A549 (cell line): Measurements from ENCODE around the gene SHISAL2A.

Source experiments
- EP300 ChIP-seq, 2 experiments: fragments of >200 bp; sonication (Bioruptor Twin); formaldehyde crosslinking; IDR thresholded peaks; 2 replicates in 1 of 2; 3 replicates in 1 of 2; pipeline ENCODE4 v1.6.1; 2016 to 2017
- POLR2A ChIP-seq: IDR thresholded peaks from 2 replicates; pipeline ENCODE4 v1.6.1; 2012; ENCODE audit warnings: mild to moderate bottlenecking, low read length
- TF ChIP-seq, protein P1 (sequence below): fragments of >200 bp; sonication (Bioruptor Twin); formaldehyde crosslinking; IDR thresholded peaks from 3 replicates; pipeline ENCODE4 v1.5.1; 2016

DNA sequence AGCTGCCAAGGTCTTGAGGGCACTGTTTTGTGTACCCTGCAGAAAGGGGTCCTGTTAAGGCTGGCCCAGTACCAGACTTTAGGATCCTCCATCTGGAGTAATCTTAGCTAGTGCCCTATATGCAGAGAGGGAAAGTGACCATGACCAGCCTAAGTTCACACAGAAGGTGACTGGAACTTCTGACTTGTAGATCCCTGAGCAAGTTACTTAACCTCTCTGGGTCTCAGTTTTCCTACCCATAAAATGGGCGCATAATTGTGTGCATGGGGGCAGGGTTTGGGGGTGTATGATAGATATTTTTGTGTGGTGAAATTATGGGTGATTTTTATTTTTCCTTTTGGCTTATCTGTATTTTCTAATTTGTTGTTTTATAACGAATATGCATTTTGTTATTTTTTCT is 3.3 kb upstream of the SHISAL2A start:
- TF ChIP-seq, protein P1, sequence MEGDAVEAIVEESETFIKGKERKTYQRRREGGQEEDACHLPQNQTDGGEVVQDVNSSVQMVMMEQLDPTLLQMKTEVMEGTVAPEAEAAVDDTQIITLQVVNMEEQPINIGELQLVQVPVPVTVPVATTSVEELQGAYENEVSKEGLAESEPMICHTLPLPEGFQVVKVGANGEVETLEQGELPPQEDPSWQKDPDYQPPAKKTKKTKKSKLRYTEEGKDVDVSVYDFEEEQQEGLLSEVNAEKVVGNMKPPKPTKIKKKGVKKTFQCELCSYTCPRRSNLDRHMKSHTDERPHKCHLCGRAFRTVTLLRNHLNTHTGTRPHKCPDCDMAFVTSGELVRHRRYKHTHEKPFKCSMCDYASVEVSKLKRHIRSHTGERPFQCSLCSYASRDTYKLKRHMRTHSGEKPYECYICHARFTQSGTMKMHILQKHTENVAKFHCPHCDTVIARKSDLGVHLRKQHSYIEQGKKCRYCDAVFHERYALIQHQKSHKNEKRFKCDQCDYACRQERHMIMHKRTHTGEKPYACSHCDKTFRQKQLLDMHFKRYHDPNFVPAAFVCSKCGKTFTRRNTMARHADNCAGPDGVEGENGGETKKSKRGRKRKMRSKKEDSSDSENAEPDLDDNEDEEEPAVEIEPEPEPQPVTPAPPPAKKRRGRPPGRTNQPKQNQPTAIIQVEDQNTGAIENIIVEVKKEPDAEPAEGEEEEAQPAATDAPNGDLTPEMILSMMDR, result no peak
- TF ChIP-seq POLR2A (no peak), EP300 (IDR thresholded peaks at IDR 0.05) (no peak)
